DOHH2 (cell line): ENCODE results near the gene DLEC1.

Experiments used
- H3F3A ChIP-seq: fragments of 200-600 bp; sonication (generic), shearing (Covaris generic); 2 replicates; pipeline ENCODE4 v1.6.0; 2016; ENCODE audit warnings: antibody characterized with exemption, mild to moderate bottlenecking; ENCODE audit not compliant: control insufficient read depth, insufficient read depth
- H3K27ac ChIP-seq: fragments of 200-600 bp; sonication (generic); 2 replicates; pipeline ENCODE4 v1.5.1; 2014; ENCODE audit warnings: low read depth, mild to moderate bottlenecking, low read length, moderate library complexity
- H3K27me3 ChIP-seq: fragments of 200-600 bp; sonication (generic); 2 replicates; pipeline ENCODE4 v1.6.1; 2014; ENCODE audit warnings: mild to moderate bottlenecking, low read length, mixed read lengths; ENCODE audit not compliant: control insufficient read depth
- H3K36me3 ChIP-seq: fragments of 200-600 bp; sonication (generic); 2 replicates; pipeline ENCODE4 v1.6.1; 2014; ENCODE audit warnings: mild to moderate bottlenecking, low read length, moderate library complexity, mixed read lengths; ENCODE audit not compliant: control insufficient read depth
- H3K4me1 ChIP-seq: fragments of 200-600 bp; sonication (generic); 2 replicates; pipeline ENCODE4 v1.6.1; 2014; ENCODE audit warnings: mild to moderate bottlenecking, low read length, mixed read lengths; ENCODE audit not compliant: control insufficient read depth
- H3K4me2 ChIP-seq: fragments of 200-600 bp; sonication (generic); 2 replicates; pipeline ENCODE4 v1.6.0; 2014; ENCODE audit warnings: mild to moderate bottlenecking, low read length, moderate library complexity
- H3K4me3 ChIP-seq: fragments of 200-600 bp; sonication (generic); 2 replicates; pipeline ENCODE4 v1.5.1; 2014; ENCODE audit warnings: mild to moderate bottlenecking, low read length, mixed read lengths
- H3K79me2 ChIP-seq: fragments of 200-600 bp; sonication (generic); 2 replicates; pipeline ENCODE4 v1.6.1; 2014; ENCODE audit warnings: mild to moderate bottlenecking, low read length, mixed read lengths; ENCODE audit not compliant: control insufficient read depth
- H3K9me2 ChIP-seq: fragments of 200-600 bp; sonication (generic); replicated peaks from 2 replicates; pipeline ENCODE4 v1.6.1; 2014; ENCODE audit warnings: mild to moderate bottlenecking, low read length, mixed read lengths; ENCODE audit not compliant: control insufficient read depth
- H3K9me3 ChIP-seq: fragments of 200-600 bp; sonication (generic); 2 replicates; pipeline ENCODE4 v1.6.1; 2014; ENCODE audit warnings: antibody characterized with exemption, low read length, mixed read lengths; ENCODE audit not compliant: control insufficient read depth, insufficient read depth
- H4K20me1 ChIP-seq: fragments of 200-600 bp; sonication (generic); 2 replicates; pipeline ENCODE4 v1.6.0; 2014; ENCODE audit warnings: low read depth, mild to moderate bottlenecking, antibody characterized with exemption, low read length, moderate library complexity; ENCODE audit not compliant: control insufficient read depth, insufficient read depth
- CTCF ChIP-seq: fragments of 200-600 bp; sonication (generic); IDR thresholded peaks from one replicate; pipeline ENCODE4 v1.5.1; 2014; ENCODE audit warnings: antibody characterized with exemption, mild to moderate bottlenecking, low read depth, low read length; ENCODE audit not compliant: poor library complexity, severe bottlenecking
- EZH2phosphoT487 ChIP-seq: fragments of 200-600 bp; sonication (generic); IDR thresholded peaks from 2 replicates; pipeline ENCODE4 v1.6.1; 2017; ENCODE audit warnings: borderline replicate concordance, mild to moderate bottlenecking, antibody characterized with exemption, low read length, moderate library complexity, mixed read lengths

The DLEC1 gene

GRCh38 chr3:38171622-38172021 lies 132.6 kb downstream of the DLEC1 start:
- peaks cover 27% of the 10 kb centered on the region for H3K4me1 ChIP-seq
- no peaks in the 10 kb centered on the region for H3K9me3 ChIP-seq
- no peaks in the 10 kb centered on the region; the same call in 1 of the 2 replicates for H3K36me3 ChIP-seq
- H3K79me2 ChIP-seq: peaks cover 99% of the 10 kb centered on the region
- H3K4me2 ChIP-seq: no peak overlapping the region
- H4K20me1 ChIP-seq: peaks cover 11% of the 10 kb centered on the region; the same call in 1 of the 2 replicates
- no peaks in the 10 kb centered on the region for H3K9me2 ChIP-seq
- no peak overlapping the region for H3K4me3 ChIP-seq
- H3F3A ChIP-seq: no peaks in the 10 kb centered on the region
- TF ChIP-seq EZH2phosphoT487: no peak
- TF ChIP-seq CTCF: no peak
- H3K27me3 ChIP-seq: no peaks in the 10 kb centered on the region
- no peak overlapping the region for H3K27ac ChIP-seq
